Keratinocyte (primary cell): Measurements from ENCODE around the gene METRNL. TPM values are rescaled to one million over a fixed set of nuclear protein-coding genes. Genes with fewer than 3 reads are reported as not detected.

Experiments used
- DNase-seq: peaks from one replicate; pipeline ENCODE4 v3.0.0-alpha.2; 2011; ENCODE audit warnings: low read depth, missing footprints, low spot score
- FAIRE-seq: peaks from 2 replicates; lab custom pipeline; 2011; peaks lifted over from hg19 to GRCh38; lab: Jason Lieb, UNC
- H2AFZ ChIP-seq: 2 replicates; pipeline ENCODE4 v1.6.0; 2012; ENCODE audit warnings: low read length, control low read depth, inconsistent platforms; ENCODE audit not compliant: control insufficient read depth
- H3K27ac ChIP-seq: 2 replicates; pipeline ENCODE4 v1.5.1; 2011; ENCODE audit warnings: low read length; ENCODE audit not compliant: control insufficient read depth, insufficient read depth
- H3K27me3 ChIP-seq: 3 replicates; pipeline ENCODE4 v1.6.0; 2011; ENCODE audit warnings: low read length; ENCODE audit not compliant: control insufficient read depth, insufficient read depth; ENCODE audit errors: extremely low read depth
- H3K36me3 ChIP-seq, 2 experiments: 2 replicates in 1 of 2; 3 replicates in 1 of 2; pipeline ENCODE4 v1.5.1; 2011; ENCODE audit warnings: low read length in 2 of 2, mild to moderate bottlenecking in 1 of 2; ENCODE audit not compliant: control insufficient read depth in 2 of 2, insufficient read depth in 2 of 2; ENCODE audit errors: extremely low read depth in 1 of 2
- H3K4me1 ChIP-seq: 3 replicates; pipeline ENCODE4 v1.5.1; 2011; ENCODE audit warnings: low read length; ENCODE audit not compliant: control insufficient read depth, insufficient read depth; ENCODE audit errors: extremely low read depth
- H3K4me2 ChIP-seq: 3 replicates; pipeline ENCODE4 v1.6.0; 2011; ENCODE audit warnings: low read depth, low read length; ENCODE audit not compliant: control insufficient read depth, insufficient read depth; ENCODE audit errors: extremely low read depth
- H3K4me3 ChIP-seq, 3 experiments: fragments of 200-600 bp in 1 of 3; sonication (generic) in 1 of 3; 2 replicates in 2 of 3; 3 replicates in 1 of 3; pipeline ENCODE4 v1.5.1; 2011 to 2016; ENCODE audit warnings: low read length in 3 of 3, mild to moderate bottlenecking in 3 of 3, control low read depth in 2 of 3, inconsistent platforms in 1 of 3, low read depth in 1 of 3, mixed read lengths in 1 of 3, mixed run types in 1 of 3, moderate library complexity in 1 of 3; ENCODE audit not compliant: control insufficient read depth in 2 of 3, insufficient read depth in 2 of 3; ENCODE audit errors: extremely low read depth in 1 of 3
- H3K79me2 ChIP-seq: 2 replicates; pipeline ENCODE4 v1.6.0; 2012; ENCODE audit warnings: low read length; ENCODE audit not compliant: control insufficient read depth, insufficient read depth
- H3K9ac ChIP-seq: 3 replicates; pipeline ENCODE4 v1.6.0; 2011; ENCODE audit warnings: low read length; ENCODE audit not compliant: control insufficient read depth, insufficient read depth; ENCODE audit errors: extremely low read depth
- H3K9me1 ChIP-seq: 3 replicates; pipeline ENCODE4 v1.6.0; 2011; ENCODE audit warnings: low read length; ENCODE audit not compliant: control insufficient read depth, insufficient read depth; ENCODE audit errors: extremely low read depth
- H3K9me3 ChIP-seq: 2 replicates; pipeline ENCODE4 v1.5.1; 2012; ENCODE audit warnings: low read depth, low read length; ENCODE audit not compliant: control insufficient read depth
- H4K20me1 ChIP-seq: 3 replicates; pipeline ENCODE4 v1.6.0; 2011; ENCODE audit warnings: low read length; ENCODE audit not compliant: control insufficient read depth, insufficient read depth; ENCODE audit errors: extremely low read depth
- EZH2 ChIP-seq: IDR thresholded peaks from one replicate; pipeline ENCODE4 v1.6.1; 2012; ENCODE audit warnings: inconsistent platforms, mild to moderate bottlenecking, low read length, moderate library complexity
- dilution Hi-C: fragments of 300-500 bp; cut with MboI; formaldehyde crosslinking; loops from one replicate; pipeline ENCODE4 v1.7.0; 2020; ENCODE audit warnings: low sequenced_read_pairs; ENCODE audit not compliant: extremely low pct_ligation_motif_present
- polyA plus RNA-seq, 5 experiments: library from polyadenylated mRNA; depleted of rRNA in 3 of 5; stranded (reverse) in 3 of 5; stranded (forward) in 1 of 5; unstranded in 1 of 5; fragments of >200 nt; gene quantifications; 1 replicate in 1 of 5; 2 replicates in 3 of 5; 3 replicates in 1 of 5; pipeline versions ENCODE4 v1.2.1 to v1.2.3, GENCODE V29; 2011 to 2012; ENCODE audit warnings: missing spikeins in 2 of 5, low read depth in 1 of 5, low replicate concordance in 1 of 5
- TF ChIP-seq, protein P1 (sequence below), 3 experiments: IDR thresholded peaks in 1 of 3; conservative IDR thresholded peaks in 1 of 3; optimal IDR thresholded peaks in 1 of 3; 2 replicates in 2 of 3; 3 replicates in 1 of 3; pipeline versions ENCODE3 to v1.5.1; 2011; ENCODE audit warnings: low read length in 3 of 3, mild to moderate bottlenecking in 3 of 3, moderate library complexity in 2 of 3, control low read depth in 1 of 3, inconsistent platforms in 1 of 3; ENCODE audit not compliant: insufficient read depth in 2 of 3; ENCODE audit errors: extremely low read depth in 1 of 3

The METRNL gene
- polyA plus RNA-seq, 1 donor (not counting 4 experiments of a cell fraction or from before 2014, with no cell fraction given): 3.1 TPM

DNA sequence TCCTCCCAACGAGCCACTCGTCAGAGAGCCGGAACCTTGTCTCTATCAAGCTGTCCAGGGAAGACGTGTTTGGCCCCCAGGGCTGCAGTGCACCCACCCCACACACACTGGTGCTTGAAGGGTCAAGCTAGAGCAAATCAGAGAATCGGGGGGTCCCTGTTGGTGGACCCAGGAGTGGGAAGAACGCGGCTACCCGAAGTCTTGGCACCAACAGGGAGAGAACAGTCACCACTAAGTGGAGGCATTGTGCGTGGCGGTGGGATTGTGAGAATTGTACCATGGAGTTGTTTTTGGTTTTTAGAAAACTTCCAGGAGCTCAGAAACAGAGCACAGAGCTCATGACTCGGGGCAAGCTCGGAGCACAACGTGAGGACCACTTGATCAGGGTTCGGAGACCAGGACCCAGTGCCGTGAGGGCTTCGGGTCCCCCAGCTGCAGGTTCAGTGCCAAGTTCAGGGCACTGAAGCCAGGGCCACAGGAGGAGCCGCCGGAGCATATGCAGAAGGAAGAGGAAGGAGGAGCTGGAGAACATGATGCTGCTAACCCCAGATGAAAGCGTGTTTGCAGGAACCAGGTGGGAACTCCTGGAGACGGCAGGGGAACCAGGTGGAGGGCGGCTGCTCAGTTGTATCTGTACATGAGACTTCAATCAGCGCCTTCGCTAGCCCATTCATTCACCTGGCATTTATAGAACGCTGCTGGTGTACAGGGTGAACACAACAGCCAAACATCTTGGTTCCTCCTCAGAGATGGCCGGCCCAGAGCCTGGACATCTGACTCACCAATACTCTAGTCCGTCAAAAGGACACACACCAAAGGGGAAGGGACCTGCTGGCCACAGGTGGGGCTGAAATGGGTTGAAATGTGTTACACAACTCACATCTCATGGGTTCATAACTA, 42.8 kb downstream of the METRNL start:
- Histone ChIP-seq H3K36me3 (no peaks in the 10 kb centered on the region), H3K4me3 (no peak overlapping the region), H3K27me3 (peaks cover 30% of the 10 kb centered on the region), H3K79me2 (no peaks in the 10 kb centered on the region), H3K9ac (no peak overlapping the region), H3K4me1 (peaks cover 8% of the 10 kb centered on the region), H3K9me1 (no peaks in the 10 kb centered on the region), H3K9me3 (no peaks in the 10 kb centered on the region), H4K20me1 (peaks cover 3% of the 10 kb centered on the region), H3K27ac (no peak overlapping the region), H3K4me2 (no peak overlapping the region), H2AFZ (no peak overlapping the region)
- TF ChIP-seq, protein P1, sequence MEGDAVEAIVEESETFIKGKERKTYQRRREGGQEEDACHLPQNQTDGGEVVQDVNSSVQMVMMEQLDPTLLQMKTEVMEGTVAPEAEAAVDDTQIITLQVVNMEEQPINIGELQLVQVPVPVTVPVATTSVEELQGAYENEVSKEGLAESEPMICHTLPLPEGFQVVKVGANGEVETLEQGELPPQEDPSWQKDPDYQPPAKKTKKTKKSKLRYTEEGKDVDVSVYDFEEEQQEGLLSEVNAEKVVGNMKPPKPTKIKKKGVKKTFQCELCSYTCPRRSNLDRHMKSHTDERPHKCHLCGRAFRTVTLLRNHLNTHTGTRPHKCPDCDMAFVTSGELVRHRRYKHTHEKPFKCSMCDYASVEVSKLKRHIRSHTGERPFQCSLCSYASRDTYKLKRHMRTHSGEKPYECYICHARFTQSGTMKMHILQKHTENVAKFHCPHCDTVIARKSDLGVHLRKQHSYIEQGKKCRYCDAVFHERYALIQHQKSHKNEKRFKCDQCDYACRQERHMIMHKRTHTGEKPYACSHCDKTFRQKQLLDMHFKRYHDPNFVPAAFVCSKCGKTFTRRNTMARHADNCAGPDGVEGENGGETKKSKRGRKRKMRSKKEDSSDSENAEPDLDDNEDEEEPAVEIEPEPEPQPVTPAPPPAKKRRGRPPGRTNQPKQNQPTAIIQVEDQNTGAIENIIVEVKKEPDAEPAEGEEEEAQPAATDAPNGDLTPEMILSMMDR (optimal IDR thresholded peaks at IDR 0.05 in 1 of 3, IDR thresholded peaks at IDR 0.05 in 1 of 3, conservative IDR thresholded peaks at IDR 0.05 in 1 of 3; ENCODE audit: extremely low read depth in 1 of 3, insufficient read depth in 2 of 3, low read length in 3 of 3): no peak
- TF ChIP-seq EZH2: no peak
- FAIRE-seq: no peak
- DNase-seq: no peak
- dilution Hi-C loops: no loop called here

DNA sequence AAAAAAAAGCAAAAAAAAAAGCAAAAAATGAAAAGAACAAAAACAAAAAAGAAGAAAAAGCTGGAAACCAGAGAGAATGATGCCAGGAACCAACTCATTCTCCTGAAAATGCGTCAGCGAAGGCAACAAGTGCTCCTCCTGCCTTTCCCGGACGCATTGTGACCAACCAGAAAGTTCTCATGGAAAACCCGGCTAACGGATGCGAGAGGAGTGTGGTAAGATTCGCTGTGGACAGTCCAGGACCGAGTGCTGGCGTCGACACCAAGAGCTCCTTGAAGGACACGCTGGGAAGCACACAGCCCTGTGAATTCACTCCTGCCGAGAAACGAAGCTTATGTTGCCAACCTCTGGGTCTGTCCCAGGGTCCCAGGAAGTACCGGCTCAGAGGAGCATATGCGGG, 43.4 kb downstream of the METRNL start:
- no peaks in the 10 kb centered on the region for H3K9me3 ChIP-seq
- H3K27me3 ChIP-seq: peaks cover 29% of the 10 kb centered on the region
- peaks cover 3% of the 10 kb centered on the region for H4K20me1 ChIP-seq
- H3K27ac ChIP-seq: no peak overlapping the region
- no peaks in the 10 kb centered on the region for H3K79me2 ChIP-seq
- H3K4me1 ChIP-seq: peaks cover 8% of the 10 kb centered on the region
- no peak overlapping the region for H3K9ac ChIP-seq
- H3K9me1 ChIP-seq: no peaks in the 10 kb centered on the region
- dilution Hi-C loops: no loop called here
- no peaks in the 10 kb centered on the region for H3K36me3 ChIP-seq
- no peak overlapping the region for H3K4me2 ChIP-seq
- DNase-seq (no peak), FAIRE-seq (no peak)
- TF ChIP-seq, protein P1 (optimal IDR thresholded peaks at IDR 0.05 in 1 of 3, IDR thresholded peaks at IDR 0.05 in 1 of 3, conservative IDR thresholded peaks at IDR 0.05 in 1 of 3; ENCODE audit: extremely low read depth in 1 of 3, insufficient read depth in 2 of 3, low read length in 3 of 3): no peak
- TF ChIP-seq EZH2: no peak
- H3K4me3 ChIP-seq: no peak overlapping the region
- no peak overlapping the region for H2AFZ ChIP-seq
